GM12891 (cell line): Measurements from ENCODE around the gene ZSCAN26.
"Not testable (repeated sequence)": the region's sequence is repeated elsewhere in the genome, so short reads cannot be mapped to it uniquely, and the experiment has no call there.

Source experiments
- POLR2A ChIP-seq: IDR thresholded peaks from 2 replicates; pipeline ENCODE4 v1.6.1; 2011; ENCODE audit warnings: low read depth, low read length, control low read depth
- POLR2AphosphoS5 ChIP-seq: IDR thresholded peaks from 2 replicates; pipeline ENCODE4 v1.6.1; 2011; ENCODE audit warnings: low read depth, low read length, control low read depth
- SPI1 ChIP-seq: IDR thresholded peaks from 2 replicates; pipeline ENCODE4 v1.6.1; 2011; ENCODE audit warnings: low read depth, low read length, control low read depth
- TAF1 ChIP-seq: IDR thresholded peaks from 2 replicates; pipeline ENCODE4 v1.6.1; 2011; ENCODE audit warnings: low read depth, low read length, control low read depth

GRCh38 chr6:28306363-28306762, 39.4 kb downstream of the ZSCAN26 start:
- not testable (repeated sequence) for TF ChIP-seq POLR2AphosphoS5, POLR2A, SPI1, TAF1
